Panc1 (cell line): ENCODE data around the gene MCU.

Experiments
- POLR2AphosphoS5 ChIP-seq: IDR thresholded peaks from 2 replicates; pipeline ENCODE4 v1.6.1; 2012; ENCODE audit warnings: mild to moderate bottlenecking, low read depth, low read length, moderate library complexity
- REST ChIP-seq, 2 experiments: IDR thresholded peaks; 2 replicates each; pipeline ENCODE4 v1.6.1; 2011 to 2012; ENCODE audit warnings: low read depth in 2 of 2, control low read depth in 1 of 2, low read length in 1 of 2, mild to moderate bottlenecking in 1 of 2, moderate library complexity in 1 of 2; ENCODE audit not compliant: insufficient read depth in 1 of 2
- TCF7L2 ChIP-seq: IDR thresholded peaks from 2 replicates; pipeline ENCODE4 v1.6.1; 2011; ENCODE audit warnings: mild to moderate bottlenecking, low read depth, low read length, inconsistent platforms
- TF ChIP-seq, protein P1 (sequence below): fragments of 450-650 bp; IDR thresholded peaks from 2 replicates; pipeline ENCODE4 v1.5.1; 2017; ENCODE audit warnings: mild to moderate bottlenecking

GRCh38 chr10:72927485-72927884, 235.5 kb downstream of the MCU start:
- TF ChIP-seq POLR2AphosphoS5, result no peak
- TF ChIP-seq, protein P1, sequence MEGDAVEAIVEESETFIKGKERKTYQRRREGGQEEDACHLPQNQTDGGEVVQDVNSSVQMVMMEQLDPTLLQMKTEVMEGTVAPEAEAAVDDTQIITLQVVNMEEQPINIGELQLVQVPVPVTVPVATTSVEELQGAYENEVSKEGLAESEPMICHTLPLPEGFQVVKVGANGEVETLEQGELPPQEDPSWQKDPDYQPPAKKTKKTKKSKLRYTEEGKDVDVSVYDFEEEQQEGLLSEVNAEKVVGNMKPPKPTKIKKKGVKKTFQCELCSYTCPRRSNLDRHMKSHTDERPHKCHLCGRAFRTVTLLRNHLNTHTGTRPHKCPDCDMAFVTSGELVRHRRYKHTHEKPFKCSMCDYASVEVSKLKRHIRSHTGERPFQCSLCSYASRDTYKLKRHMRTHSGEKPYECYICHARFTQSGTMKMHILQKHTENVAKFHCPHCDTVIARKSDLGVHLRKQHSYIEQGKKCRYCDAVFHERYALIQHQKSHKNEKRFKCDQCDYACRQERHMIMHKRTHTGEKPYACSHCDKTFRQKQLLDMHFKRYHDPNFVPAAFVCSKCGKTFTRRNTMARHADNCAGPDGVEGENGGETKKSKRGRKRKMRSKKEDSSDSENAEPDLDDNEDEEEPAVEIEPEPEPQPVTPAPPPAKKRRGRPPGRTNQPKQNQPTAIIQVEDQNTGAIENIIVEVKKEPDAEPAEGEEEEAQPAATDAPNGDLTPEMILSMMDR, result no peak
- no peak for TF ChIP-seq REST (IDR thresholded peaks at IDR 0.05; ENCODE audit: insufficient read depth in 1 of 2, low read depth in 2 of 2, low read length in 1 of 2)
- no peak for TF ChIP-seq TCF7L2
